Keratinocyte (primary cell): ENCODE results near the gene QPCTL. TPM values are rescaled to one million over a fixed set of nuclear protein-coding genes. Genes with fewer than 3 reads are reported as not detected.
A peak's percentile ranks its signal among the peaks of the same experiment; 100 is the strongest.

ENCODE experiments used
- DNase-seq: peaks from one replicate; pipeline ENCODE4 v3.0.0-alpha.2; 2011; ENCODE audit warnings: low read depth, missing footprints, low spot score
- FAIRE-seq: peaks from 2 replicates; lab custom pipeline; 2011; peaks lifted over from hg19 to GRCh38; lab: Jason Lieb, UNC
- H2AFZ ChIP-seq: 2 replicates; pipeline ENCODE4 v1.6.0; 2012; ENCODE audit warnings: low read length, control low read depth, inconsistent platforms; ENCODE audit not compliant: control insufficient read depth
- H3K27ac ChIP-seq: 2 replicates; pipeline ENCODE4 v1.5.1; 2011; ENCODE audit warnings: low read length; ENCODE audit not compliant: control insufficient read depth, insufficient read depth
- H3K27me3 ChIP-seq: 3 replicates; pipeline ENCODE4 v1.6.0; 2011; ENCODE audit warnings: low read length; ENCODE audit not compliant: control insufficient read depth, insufficient read depth; ENCODE audit errors: extremely low read depth
- H3K36me3 ChIP-seq, 2 experiments: 2 replicates in 1 of 2; 3 replicates in 1 of 2; pipeline ENCODE4 v1.5.1; 2011; ENCODE audit warnings: low read length in 2 of 2, mild to moderate bottlenecking in 1 of 2; ENCODE audit not compliant: control insufficient read depth in 2 of 2, insufficient read depth in 2 of 2; ENCODE audit errors: extremely low read depth in 1 of 2
- H3K4me1 ChIP-seq: 3 replicates; pipeline ENCODE4 v1.5.1; 2011; ENCODE audit warnings: low read length; ENCODE audit not compliant: control insufficient read depth, insufficient read depth; ENCODE audit errors: extremely low read depth
- H3K4me2 ChIP-seq: 3 replicates; pipeline ENCODE4 v1.6.0; 2011; ENCODE audit warnings: low read depth, low read length; ENCODE audit not compliant: control insufficient read depth, insufficient read depth; ENCODE audit errors: extremely low read depth
- H3K4me3 ChIP-seq, 3 experiments: fragments of 200-600 bp in 1 of 3; sonication (generic) in 1 of 3; 2 replicates in 2 of 3; 3 replicates in 1 of 3; pipeline ENCODE4 v1.5.1; 2011 to 2016; ENCODE audit warnings: low read length in 3 of 3, mild to moderate bottlenecking in 3 of 3, control low read depth in 2 of 3, inconsistent platforms in 1 of 3, low read depth in 1 of 3, mixed read lengths in 1 of 3, mixed run types in 1 of 3, moderate library complexity in 1 of 3; ENCODE audit not compliant: control insufficient read depth in 2 of 3, insufficient read depth in 2 of 3; ENCODE audit errors: extremely low read depth in 1 of 3
- H3K79me2 ChIP-seq: 2 replicates; pipeline ENCODE4 v1.6.0; 2012; ENCODE audit warnings: low read length; ENCODE audit not compliant: control insufficient read depth, insufficient read depth
- H3K9ac ChIP-seq: 3 replicates; pipeline ENCODE4 v1.6.0; 2011; ENCODE audit warnings: low read length; ENCODE audit not compliant: control insufficient read depth, insufficient read depth; ENCODE audit errors: extremely low read depth
- H3K9me1 ChIP-seq: 3 replicates; pipeline ENCODE4 v1.6.0; 2011; ENCODE audit warnings: low read length; ENCODE audit not compliant: control insufficient read depth, insufficient read depth; ENCODE audit errors: extremely low read depth
- H3K9me3 ChIP-seq: 2 replicates; pipeline ENCODE4 v1.5.1; 2012; ENCODE audit warnings: low read depth, low read length; ENCODE audit not compliant: control insufficient read depth
- H4K20me1 ChIP-seq: 3 replicates; pipeline ENCODE4 v1.6.0; 2011; ENCODE audit warnings: low read length; ENCODE audit not compliant: control insufficient read depth, insufficient read depth; ENCODE audit errors: extremely low read depth
- CTCF ChIP-seq, 3 experiments: IDR thresholded peaks in 1 of 3; conservative IDR thresholded peaks in 1 of 3; optimal IDR thresholded peaks in 1 of 3; 2 replicates in 2 of 3; 3 replicates in 1 of 3; pipeline versions ENCODE3 to v1.5.1; 2011; ENCODE audit warnings: low read length in 3 of 3, mild to moderate bottlenecking in 3 of 3, moderate library complexity in 2 of 3, control low read depth in 1 of 3, inconsistent platforms in 1 of 3; ENCODE audit not compliant: insufficient read depth in 2 of 3; ENCODE audit errors: extremely low read depth in 1 of 3
- EZH2 ChIP-seq: IDR thresholded peaks from one replicate; pipeline ENCODE4 v1.6.1; 2012; ENCODE audit warnings: inconsistent platforms, mild to moderate bottlenecking, low read length, moderate library complexity
- dilution Hi-C: fragments of 300-500 bp; cut with MboI; formaldehyde crosslinking; loops from one replicate; pipeline ENCODE4 v1.7.0; 2020; ENCODE audit warnings: low sequenced_read_pairs; ENCODE audit not compliant: extremely low pct_ligation_motif_present
- polyA plus RNA-seq, 5 experiments: library from polyadenylated mRNA; depleted of rRNA in 3 of 5; stranded (reverse) in 3 of 5; stranded (forward) in 1 of 5; unstranded in 1 of 5; fragments of >200 nt; gene quantifications; 1 replicate in 1 of 5; 2 replicates in 3 of 5; 3 replicates in 1 of 5; pipeline versions ENCODE4 v1.2.1 to v1.2.3, GENCODE V29; 2011 to 2012; ENCODE audit warnings: missing spikeins in 2 of 5, low read depth in 1 of 5, low replicate concordance in 1 of 5

Gene QPCTL
- polyA plus RNA-seq, 1 donor (not counting 4 experiments of a cell fraction or from before 2014, with no cell fraction given) = 11.9 TPM

- H3K4me1 ChIP-seq = peaks cover 17% of the 10 kb centered on the region
- FAIRE-seq = peak; percentile 74
- H3K9ac ChIP-seq = peak within 1 kb of the TSS; percentile 60
- no peak within 1 kb of the TSS for H3K27ac ChIP-seq
- peak; percentile 80 for DNase-seq
- peak within 1 kb of the TSS; percentile 73 for H2AFZ ChIP-seq
- H3K9me1 ChIP-seq = no peaks in the 10 kb centered on the region
- H4K20me1 ChIP-seq = no peaks in the 10 kb centered on the region
- peak within 1 kb of the TSS; percentile 92 for H3K4me2 ChIP-seq
- no peaks in the 10 kb centered on the region for H3K36me3 ChIP-seq
- dilution Hi-C loops = no loop called here
- peaks cover 7% of the 10 kb centered on the region for H3K27me3 ChIP-seq
- H3K4me3 ChIP-seq = peak within 1 kb of the TSS; percentile 34 to 69 (median 56)
- no peaks in the 10 kb centered on the region for H3K9me3 ChIP-seq
- H3K79me2 ChIP-seq = no peaks in the 10 kb centered on the region
- no peak for TF ChIP-seq EZH2
- TF ChIP-seq CTCF (optimal IDR thresholded peaks at IDR 0.05 in 1 of 3, IDR thresholded peaks at IDR 0.05 in 1 of 3, conservative IDR thresholded peaks at IDR 0.05 in 1 of 3; ENCODE audit: extremely low read depth in 1 of 3, insufficient read depth in 2 of 3, low read length in 3 of 3) = no peak
Measured at GRCh38 chr19:45667620-45668341, 24.7 kb upstream of the QPCTL start, which contains the start of gene GIPR. Gene GIPR, plus strand, starts transcription at chr19:45668221. Its CDS starts 1,300 bp downstream, at chr19:45669521.

GRCh38 chr19:45668342-45668871 lies 24.1 kb upstream of the QPCTL start:
- Histone ChIP-seq H3K4me2 (peak overlapping the region; percentile 92), H3K4me1 (peaks cover 17% of the 10 kb centered on the region), H3K27me3 (peaks cover 7% of the 10 kb centered on the region), H3K9me3 (no peaks in the 10 kb centered on the region), H3K4me3 (peak overlapping the region; percentile 34 to 69 (median 56)), H3K9me1 (no peaks in the 10 kb centered on the region), H3K9ac (peak overlapping the region; percentile 60), H3K27ac (no peak overlapping the region), H4K20me1 (no peaks in the 10 kb centered on the region), H3K36me3 (no peaks in the 10 kb centered on the region), H2AFZ (peak overlapping the region; percentile 73), H3K79me2 (no peaks in the 10 kb centered on the region)
- no peak for TF ChIP-seq CTCF (optimal IDR thresholded peaks at IDR 0.05 in 1 of 3, IDR thresholded peaks at IDR 0.05 in 1 of 3, conservative IDR thresholded peaks at IDR 0.05 in 1 of 3; ENCODE audit: extremely low read depth in 1 of 3, insufficient read depth in 2 of 3, low read length in 3 of 3)
- DNase-seq (no peak), FAIRE-seq (no peak)
- dilution Hi-C loops = no loop called here
